Upper lobe of left lung (tissue), 4 donors: ENCODE data around the gene GLTP.

Experiments used
- CTCF ChIP-seq, 6 experiments: fragments of 450-650 bp in 4 of 6; fragments of 200-600 bp in 2 of 6; sonication (generic) in 2 of 6; IDR thresholded peaks; one replicate each; pipeline ENCODE4 v1.5.1; 2016 to 2019; ENCODE audit warnings: antibody characterized with exemption in 6 of 6
- POLR2AphosphoS5 ChIP-seq, 2 donors: sonication (generic); formaldehyde crosslinking; IDR thresholded peaks; one replicate each; pipeline ENCODE4 v1.5.1; 2017; ENCODE audit warnings: antibody characterized with exemption in 2 of 2

DNA sequence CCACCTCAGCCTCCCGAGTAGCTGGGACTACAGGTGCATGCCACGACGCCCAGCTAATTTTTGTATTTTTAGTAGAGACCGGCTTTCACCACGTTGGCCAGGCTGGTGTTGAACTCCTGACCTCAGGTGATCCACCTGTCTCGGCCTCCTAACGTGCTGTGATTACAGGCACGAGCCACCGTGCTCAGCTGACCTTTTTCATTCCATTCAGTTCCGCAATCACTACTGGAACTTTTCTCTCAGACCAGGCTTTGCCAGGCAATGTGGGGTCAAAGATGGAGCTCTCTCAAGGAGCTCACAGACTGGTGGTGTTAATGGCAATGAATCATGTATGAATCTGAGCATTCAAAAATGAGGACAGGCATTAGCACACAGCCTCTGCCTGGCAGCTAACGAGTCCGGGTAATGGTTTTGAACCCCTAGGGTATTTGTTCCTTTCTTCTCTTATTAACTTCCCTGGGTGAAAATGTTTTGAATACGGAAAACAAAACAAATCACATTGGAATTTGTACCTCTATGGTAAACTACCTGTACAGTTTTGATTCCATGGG lies 10.4 kb upstream of the GLTP start:
- no peak for TF ChIP-seq CTCF (IDR thresholded peaks at IDR 0.05)
- no peak for TF ChIP-seq POLR2AphosphoS5 (IDR thresholded peaks at IDR 0.05)
